ENCODE measurements around the gene OCA2. TPM values are rescaled to one million over a fixed set of nuclear protein-coding genes. Genes with fewer than 3 reads are reported as not detected.

OCA2 gene
- polyA plus RNA-seq, 1 donor from 2014 or later, result 0.97 TPM

DNA sequence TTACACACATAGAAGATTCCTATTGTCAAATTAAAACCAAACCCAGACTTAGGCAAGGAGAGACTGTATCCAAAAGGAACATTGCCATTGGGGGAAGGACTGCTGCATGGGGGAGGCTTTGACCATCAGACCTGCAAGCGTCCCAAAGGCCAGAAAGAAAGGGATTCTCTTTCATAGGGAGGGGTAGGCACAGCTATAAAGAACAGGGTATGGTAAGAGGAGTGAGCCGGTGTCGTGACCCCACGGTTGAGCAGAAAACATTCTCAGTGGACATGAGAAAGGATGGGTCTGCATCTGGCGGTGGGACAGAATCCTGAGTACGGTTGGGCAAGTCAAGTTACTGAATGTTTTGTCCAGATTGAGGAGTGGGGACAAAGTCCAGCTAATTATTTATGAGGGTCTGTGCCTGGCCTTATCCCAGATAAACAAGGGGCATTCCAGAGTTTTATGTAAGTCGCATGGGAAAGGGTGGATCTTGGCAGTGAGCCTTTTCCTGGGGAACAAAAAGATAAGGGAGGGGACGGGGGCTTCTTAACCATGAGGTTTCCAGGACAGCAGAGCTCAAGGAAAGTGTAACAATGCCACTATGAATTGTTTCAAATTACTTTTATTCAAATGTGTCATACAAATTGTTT is 357.8 kb downstream of the OCA2 start:
- no peaks in the 10 kb centered on the region for H3K79me2 ChIP-seq (replicated peaks; ENCODE audit: insufficient read depth, low read length)
- TF ChIP-seq POLR2AphosphoS5 (IDR thresholded peaks at IDR 0.05), result no peak
- H3K9ac ChIP-seq (ENCODE audit: low read length), result no peak overlapping the region
- no peak overlapping the region for H3K4me3 ChIP-seq (ENCODE audit: low read length)
- no peaks in the 10 kb centered on the region for H3K9me2 ChIP-seq (ENCODE audit: insufficient read depth, low read length)
- H3K9me3 ChIP-seq (ENCODE audit: low read length), result peaks cover 1% of the 10 kb centered on the region
- no peak overlapping the region for H3K27ac ChIP-seq (ENCODE audit: low read length)
- no peaks in the 10 kb centered on the region for H3F3A ChIP-seq (ENCODE audit: insufficient read depth, low read length, poor library complexity, severe bottlenecking)
- H3K27me3 ChIP-seq (ENCODE audit: insufficient read depth, low read depth, low read length), result no peaks in the 10 kb centered on the region
- H3K36me3 ChIP-seq (ENCODE audit: insufficient read depth, low read length), result no peaks in the 10 kb centered on the region
- H3K4me2 ChIP-seq (ENCODE audit: low read length), result no peak overlapping the region
- no peak overlapping the region for H2AFZ ChIP-seq (ENCODE audit: low read depth, low read length)
- no peaks in the 10 kb centered on the region for H4K20me1 ChIP-seq (ENCODE audit: insufficient read depth)

DNA sequence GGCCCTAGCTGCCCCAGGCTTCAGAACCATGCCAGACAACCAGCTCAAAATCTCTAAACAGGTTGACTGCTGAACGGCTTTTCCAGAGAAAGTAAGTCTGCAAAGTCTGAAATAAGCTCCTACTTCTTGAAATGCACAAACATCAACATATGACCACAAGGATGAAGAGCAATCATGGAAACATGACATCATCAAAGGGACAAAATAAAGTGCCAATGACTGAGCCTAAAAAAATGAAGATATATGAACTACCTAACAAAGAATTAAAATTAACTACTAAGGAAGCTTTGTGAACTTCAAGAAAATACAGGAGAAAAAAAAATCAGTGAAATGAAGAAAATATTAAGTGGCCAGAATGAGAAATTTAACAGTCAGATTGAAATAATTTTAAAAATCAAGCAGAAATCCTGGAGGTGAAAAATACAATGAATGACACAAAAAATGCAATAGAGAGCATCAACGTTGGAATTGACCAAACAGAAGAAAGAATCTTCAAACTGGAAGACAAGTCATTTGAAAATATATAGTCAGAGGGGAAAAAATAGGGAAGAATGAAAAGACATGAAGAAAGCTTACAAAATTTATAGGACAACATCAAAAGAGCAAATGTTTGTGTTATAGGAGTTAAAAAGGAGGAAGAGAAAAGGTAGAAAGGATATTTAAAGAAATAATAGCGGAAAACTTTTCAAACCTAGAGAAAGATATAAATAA is 364.2 kb downstream of the OCA2 start:
- Histone ChIP-seq H3K9ac (ENCODE audit: low read length) (no peak overlapping the region), H4K20me1 (ENCODE audit: insufficient read depth) (no peaks in the 10 kb centered on the region), H3F3A (ENCODE audit: insufficient read depth, low read length, poor library complexity, severe bottlenecking) (peaks cover 5% of the 10 kb centered on the region), H3K27me3 (ENCODE audit: insufficient read depth, low read depth, low read length) (no peaks in the 10 kb centered on the region), H3K36me3 (ENCODE audit: insufficient read depth, low read length) (no peaks in the 10 kb centered on the region), H3K79me2 (replicated peaks; ENCODE audit: insufficient read depth, low read length) (no peaks in the 10 kb centered on the region), H2AFZ (ENCODE audit: low read depth, low read length) (no peak overlapping the region), H3K9me3 (ENCODE audit: low read length) (peaks cover 3% of the 10 kb centered on the region), H3K4me3 (ENCODE audit: low read length) (no peak overlapping the region), H3K4me2 (ENCODE audit: low read length) (no peak overlapping the region), H3K27ac (ENCODE audit: low read length) (no peak overlapping the region), H3K9me2 (ENCODE audit: insufficient read depth, low read length) (no peaks in the 10 kb centered on the region)
- TF ChIP-seq POLR2AphosphoS5 (IDR thresholded peaks at IDR 0.05) (no peak), TAF1 (IDR thresholded peaks at IDR 0.05; ENCODE audit: low read depth) (no peak)
- TF ChIP-seq, protein P1, sequence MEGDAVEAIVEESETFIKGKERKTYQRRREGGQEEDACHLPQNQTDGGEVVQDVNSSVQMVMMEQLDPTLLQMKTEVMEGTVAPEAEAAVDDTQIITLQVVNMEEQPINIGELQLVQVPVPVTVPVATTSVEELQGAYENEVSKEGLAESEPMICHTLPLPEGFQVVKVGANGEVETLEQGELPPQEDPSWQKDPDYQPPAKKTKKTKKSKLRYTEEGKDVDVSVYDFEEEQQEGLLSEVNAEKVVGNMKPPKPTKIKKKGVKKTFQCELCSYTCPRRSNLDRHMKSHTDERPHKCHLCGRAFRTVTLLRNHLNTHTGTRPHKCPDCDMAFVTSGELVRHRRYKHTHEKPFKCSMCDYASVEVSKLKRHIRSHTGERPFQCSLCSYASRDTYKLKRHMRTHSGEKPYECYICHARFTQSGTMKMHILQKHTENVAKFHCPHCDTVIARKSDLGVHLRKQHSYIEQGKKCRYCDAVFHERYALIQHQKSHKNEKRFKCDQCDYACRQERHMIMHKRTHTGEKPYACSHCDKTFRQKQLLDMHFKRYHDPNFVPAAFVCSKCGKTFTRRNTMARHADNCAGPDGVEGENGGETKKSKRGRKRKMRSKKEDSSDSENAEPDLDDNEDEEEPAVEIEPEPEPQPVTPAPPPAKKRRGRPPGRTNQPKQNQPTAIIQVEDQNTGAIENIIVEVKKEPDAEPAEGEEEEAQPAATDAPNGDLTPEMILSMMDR (IDR thresholded peaks at IDR 0.05; ENCODE audit: poor library complexity, severe bottlenecking), result no peak

DNA sequence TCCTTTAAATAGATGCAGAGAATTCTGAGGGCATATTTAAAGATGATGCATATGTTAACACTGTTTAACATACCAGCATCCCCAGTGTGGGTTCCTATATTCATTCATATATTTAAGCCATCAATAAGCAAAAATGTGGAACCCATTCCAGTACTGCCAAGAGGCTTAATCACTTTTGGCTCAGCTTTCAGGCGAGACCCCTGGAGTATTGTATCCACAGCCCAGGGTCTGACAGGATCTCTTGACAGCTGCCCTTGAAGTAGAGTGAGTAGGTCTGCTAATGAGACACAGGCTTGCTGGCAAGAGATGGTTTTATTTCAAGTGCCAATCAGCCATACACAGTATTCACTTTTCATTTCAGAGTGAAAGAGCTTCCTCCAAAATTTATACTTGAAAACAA is 367.3 kb downstream of the OCA2 start:
- peak overlapping the region; percentile 13 for H3K4me3 ChIP-seq (ENCODE audit: low read length)
- peak; percentile 64 for TF ChIP-seq EP300 (conservative IDR thresholded peaks at IDR 0.05; ENCODE audit: poor library complexity, severe bottlenecking)
- TF ChIP-seq, protein P2, sequence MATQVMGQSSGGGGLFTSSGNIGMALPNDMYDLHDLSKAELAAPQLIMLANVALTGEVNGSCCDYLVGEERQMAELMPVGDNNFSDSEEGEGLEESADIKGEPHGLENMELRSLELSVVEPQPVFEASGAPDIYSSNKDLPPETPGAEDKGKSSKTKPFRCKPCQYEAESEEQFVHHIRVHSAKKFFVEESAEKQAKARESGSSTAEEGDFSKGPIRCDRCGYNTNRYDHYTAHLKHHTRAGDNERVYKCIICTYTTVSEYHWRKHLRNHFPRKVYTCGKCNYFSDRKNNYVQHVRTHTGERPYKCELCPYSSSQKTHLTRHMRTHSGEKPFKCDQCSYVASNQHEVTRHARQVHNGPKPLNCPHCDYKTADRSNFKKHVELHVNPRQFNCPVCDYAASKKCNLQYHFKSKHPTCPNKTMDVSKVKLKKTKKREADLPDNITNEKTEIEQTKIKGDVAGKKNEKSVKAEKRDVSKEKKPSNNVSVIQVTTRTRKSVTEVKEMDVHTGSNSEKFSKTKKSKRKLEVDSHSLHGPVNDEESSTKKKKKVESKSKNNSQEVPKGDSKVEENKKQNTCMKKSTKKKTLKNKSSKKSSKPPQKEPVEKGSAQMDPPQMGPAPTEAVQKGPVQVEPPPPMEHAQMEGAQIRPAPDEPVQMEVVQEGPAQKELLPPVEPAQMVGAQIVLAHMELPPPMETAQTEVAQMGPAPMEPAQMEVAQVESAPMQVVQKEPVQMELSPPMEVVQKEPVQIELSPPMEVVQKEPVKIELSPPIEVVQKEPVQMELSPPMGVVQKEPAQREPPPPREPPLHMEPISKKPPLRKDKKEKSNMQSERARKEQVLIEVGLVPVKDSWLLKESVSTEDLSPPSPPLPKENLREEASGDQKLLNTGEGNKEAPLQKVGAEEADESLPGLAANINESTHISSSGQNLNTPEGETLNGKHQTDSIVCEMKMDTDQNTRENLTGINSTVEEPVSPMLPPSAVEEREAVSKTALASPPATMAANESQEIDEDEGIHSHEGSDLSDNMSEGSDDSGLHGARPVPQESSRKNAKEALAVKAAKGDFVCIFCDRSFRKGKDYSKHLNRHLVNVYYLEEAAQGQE (IDR thresholded peaks at IDR 0.05; ENCODE audit: borderline replicate concordance), result no peak
- peaks cover 3% of the 10 kb centered on the region for H3K9me3 ChIP-seq (ENCODE audit: low read length)
- no peaks in the 10 kb centered on the region for H3K36me3 ChIP-seq (ENCODE audit: insufficient read depth, low read length)
- H3K9ac ChIP-seq (ENCODE audit: low read length), result no peak overlapping the region
- H3K27ac ChIP-seq (ENCODE audit: low read length), result peak overlapping the region; percentile 50
- no peaks in the 10 kb centered on the region for H3K9me2 ChIP-seq (ENCODE audit: insufficient read depth, low read length)
- no peak overlapping the region for H3K4me2 ChIP-seq (ENCODE audit: low read length)
- no peak overlapping the region for H2AFZ ChIP-seq (ENCODE audit: low read depth, low read length)
- no peaks in the 10 kb centered on the region for H3K27me3 ChIP-seq (ENCODE audit: insufficient read depth, low read depth, low read length)
- H3K79me2 ChIP-seq (replicated peaks; ENCODE audit: insufficient read depth, low read length), result no peaks in the 10 kb centered on the region
- H3F3A ChIP-seq (ENCODE audit: insufficient read depth, low read length, poor library complexity, severe bottlenecking), result peaks cover 5% of the 10 kb centered on the region
- no peaks in the 10 kb centered on the region for H4K20me1 ChIP-seq (ENCODE audit: insufficient read depth)

Measured in neural cell (in vitro differentiated cells).